KG1 (cell line): ENCODE results near the gene TKT.
A peak's percentile ranks its signal among the peaks of the same experiment; 100 is the strongest.

Source experiments
- DNase-seq: peaks from one replicate; lab custom pipeline; 2025; lab: John Stamatoyannopoulos, UW

The TKT gene

DNA sequence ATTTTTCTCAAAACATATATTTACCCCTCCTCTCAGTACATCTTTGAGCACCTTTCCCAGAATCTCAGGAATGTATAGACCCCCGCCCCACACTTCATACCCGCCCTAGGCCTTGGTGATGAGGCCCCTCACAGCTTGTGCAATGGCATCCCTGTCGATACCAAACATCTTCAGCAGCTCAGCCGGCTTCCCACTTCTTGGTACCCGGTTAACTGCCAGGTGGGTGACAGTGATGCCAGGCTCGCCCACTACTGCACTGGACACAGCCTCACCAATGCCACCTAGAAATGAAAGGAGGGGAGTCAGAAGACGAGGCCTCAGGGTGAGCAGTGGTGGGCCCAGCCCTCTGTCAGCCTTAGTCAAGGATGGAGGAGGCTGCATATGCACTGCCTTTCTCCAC lies 30.2 kb downstream of the TKT start:
- DNase-seq, result no peak

GRCh38 chr3:53225181-53225580 lies 30.6 kb downstream of the TKT start:
- DNase-seq, result no peak

- DNase-seq, result no peak
Observed at GRCh38 chr3:53224536-53224935, 31.3 kb downstream of the TKT start.

DNA sequence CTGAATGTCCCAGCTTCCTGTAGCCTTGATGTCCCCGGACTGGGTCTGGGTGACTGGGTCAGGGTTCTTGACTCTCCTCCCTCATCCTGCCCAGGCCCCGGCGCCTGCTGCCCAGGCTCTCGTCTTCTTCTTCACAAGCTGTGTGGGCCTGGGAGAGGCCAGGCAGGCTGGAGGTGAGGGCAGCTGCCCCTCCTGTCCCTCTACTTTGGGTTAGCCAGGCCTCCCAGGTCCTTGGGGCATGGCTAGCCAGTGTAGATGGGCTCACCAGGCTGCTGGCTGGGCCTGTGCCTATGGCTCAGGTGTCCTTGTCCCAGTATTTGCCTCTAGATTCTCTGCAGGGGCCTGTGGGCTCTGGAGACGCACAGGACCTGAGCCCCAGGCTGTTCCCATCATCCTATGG lies 31.8 kb downstream of the TKT start:
- DNase-seq, result no peak

DNA sequence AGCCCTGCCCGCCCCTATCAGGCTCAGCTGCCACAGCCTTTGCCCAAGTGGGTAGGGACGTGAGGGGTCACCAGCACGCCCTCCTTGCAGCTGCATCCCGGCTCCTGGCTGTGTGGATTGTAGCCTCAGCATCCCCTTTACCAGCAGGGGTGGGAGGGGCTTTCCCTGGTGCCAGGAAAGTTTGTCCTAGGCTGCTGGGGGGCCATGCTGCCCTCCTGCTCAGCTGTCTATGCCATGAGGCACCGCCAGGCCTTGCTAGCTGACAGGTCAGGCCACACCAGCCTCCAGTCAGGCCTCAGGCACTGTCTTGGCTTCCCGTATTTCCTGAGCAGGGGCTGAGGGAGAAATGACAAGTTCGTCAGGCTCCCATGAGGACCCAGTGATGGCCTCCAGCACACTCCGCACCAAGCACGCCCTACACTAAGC lies 32.3 kb downstream of the TKT start:
- DNase-seq, result no peak

GRCh38 chr3:53223025-53223424 lies 32.8 kb downstream of the TKT start:
- DNase-seq, result no peak

DNA sequence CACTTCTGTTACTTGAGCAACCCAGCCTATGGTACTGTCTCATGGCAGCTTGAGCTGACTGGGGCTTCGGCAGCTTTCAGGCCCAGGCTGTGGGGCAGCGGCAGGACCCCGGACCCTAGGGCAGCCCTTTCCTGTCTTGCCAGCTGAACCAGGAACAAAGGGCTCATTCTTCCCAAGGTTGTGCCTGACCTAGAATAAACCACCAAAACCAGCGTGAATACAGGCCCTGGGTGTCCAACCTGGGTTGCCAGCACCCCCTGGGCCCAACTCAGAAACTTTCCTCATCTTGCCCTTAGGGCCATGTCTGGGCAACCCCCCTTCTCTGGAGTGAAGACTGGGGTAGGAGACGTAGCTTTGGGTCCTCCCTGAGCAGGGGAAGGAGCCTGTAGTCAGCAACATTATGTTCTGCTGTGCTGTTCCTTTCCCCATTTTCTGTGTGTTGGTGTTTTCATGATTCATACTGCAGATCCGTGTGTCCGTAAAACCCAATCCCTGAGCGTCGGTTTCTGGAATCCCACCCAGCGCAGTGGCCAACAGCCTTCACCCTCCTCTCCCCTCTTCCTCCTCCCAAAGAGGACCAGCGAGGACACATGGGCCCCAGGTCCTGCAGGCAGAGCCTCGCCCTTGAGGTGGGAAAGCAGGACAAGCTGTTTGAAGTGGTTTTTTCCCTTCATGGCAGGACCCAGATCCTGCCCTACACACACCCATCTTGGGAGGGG lies 33.5 kb downstream of the TKT start:
- DNase-seq, result no peak

GRCh38 chr3:53221827-53222182 lies 34.0 kb downstream of the TKT start:
- DNase-seq, result no peak

DNA sequence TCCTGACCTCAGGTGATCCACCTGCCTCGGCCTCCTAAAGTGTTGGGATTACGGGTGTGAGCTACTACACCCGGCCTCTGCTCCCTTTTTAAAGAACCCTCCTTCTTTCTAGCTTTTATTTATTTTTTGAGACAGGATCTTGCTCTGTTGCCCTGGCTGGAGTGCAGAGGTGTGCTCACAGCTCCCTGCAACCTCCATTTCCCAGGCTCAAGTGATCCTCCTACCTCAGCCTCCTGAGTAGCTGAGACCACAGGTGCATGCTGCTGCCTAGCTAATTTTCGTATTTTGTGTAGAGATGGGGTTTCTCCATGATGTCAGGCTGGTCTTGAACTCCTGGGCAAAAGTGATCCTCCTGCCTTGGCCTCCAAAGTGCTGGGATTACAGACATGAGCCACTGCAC lies 34.5 kb downstream of the TKT start:
- DNase-seq, result no peak

GRCh38 chr3:53219895-53220483 lies 35.8 kb downstream of the TKT start:
- DNase-seq, result peak; percentile 79

- DNase-seq, result no peak
Observed at GRCh38 chr3:53218131-53218530, 37.7 kb downstream of the TKT start.

DNA sequence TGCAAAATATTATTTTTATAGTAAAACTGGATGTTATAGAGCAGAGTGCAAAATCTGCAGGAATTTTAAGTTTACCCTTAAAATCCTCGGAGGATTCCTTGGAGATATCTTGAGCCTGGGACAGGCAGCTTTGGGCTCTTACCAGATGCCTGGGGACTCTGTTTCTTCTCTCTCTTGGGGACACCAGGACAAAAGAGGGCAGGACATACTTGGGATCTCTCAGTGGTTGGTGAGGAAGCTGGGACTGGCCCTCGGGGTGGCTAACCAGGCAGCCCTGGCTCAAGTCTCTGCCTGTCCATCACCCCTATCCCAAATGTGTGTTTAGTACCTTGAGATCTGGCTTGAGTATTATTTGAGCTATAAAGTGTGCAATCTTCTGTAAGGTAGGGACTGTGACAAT lies 38.6 kb downstream of the TKT start:
- DNase-seq, result no peak

- DNase-seq, result no peak
Observed at GRCh38 chr3:53216723-53217122, 39.1 kb downstream of the TKT start.

GRCh38 chr3:53215816-53216215 lies 40.0 kb downstream of the TKT start:
- no peak for DNase-seq

- DNase-seq, result no peak
Observed at GRCh38 chr3:53213276-53213675, 42.5 kb downstream of the TKT start.

DNA sequence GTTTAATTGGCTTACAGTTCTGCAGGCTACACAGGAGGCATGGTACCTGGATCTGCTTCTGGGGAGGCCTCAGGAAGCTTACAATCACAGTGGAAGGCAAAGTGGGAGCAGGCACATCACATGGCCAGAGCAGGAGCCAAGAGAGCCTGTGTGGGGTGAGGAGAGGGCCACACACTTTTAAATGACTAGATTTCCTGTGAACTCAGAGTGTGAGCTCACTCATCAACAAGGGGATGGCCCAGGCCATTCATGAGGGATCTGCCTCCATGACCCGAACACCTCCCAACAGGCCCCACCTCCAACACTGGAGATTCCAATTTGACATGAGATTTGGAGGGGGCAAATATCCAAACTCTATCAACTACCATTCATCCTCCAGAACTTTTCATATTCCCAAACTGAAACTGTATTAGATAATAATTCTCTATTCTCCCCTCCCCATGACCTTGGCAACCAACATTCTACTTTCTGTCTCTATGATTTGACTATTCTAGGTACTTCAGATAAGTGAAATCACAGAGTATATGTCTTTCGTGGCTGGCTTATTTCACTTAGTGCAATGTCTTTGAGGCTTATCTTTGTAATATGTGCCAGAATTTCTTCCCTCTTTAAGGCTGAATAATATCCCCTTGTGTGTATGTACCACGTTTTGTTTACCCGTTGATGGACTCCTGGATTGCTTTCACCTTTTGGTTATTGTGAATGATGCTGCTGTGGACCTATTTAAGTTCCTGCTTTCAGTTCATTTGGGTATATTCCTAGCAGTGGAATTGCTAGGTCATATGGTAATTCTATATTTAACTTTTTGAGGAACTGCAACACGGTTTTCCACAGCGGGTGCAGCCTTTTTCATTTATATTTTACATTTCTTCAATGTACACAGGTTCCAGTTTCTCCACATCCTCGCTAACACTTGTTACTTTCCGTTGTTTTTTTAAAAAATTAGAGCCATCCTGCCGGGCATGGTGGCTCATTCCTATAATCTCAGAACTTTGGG lies 43.8 kb downstream of the TKT start:
- DNase-seq, result no peak

GRCh38 chr3:53202331-53203015 lies 53.3 kb downstream of the TKT start:
- DNase-seq, result no peak

DNA sequence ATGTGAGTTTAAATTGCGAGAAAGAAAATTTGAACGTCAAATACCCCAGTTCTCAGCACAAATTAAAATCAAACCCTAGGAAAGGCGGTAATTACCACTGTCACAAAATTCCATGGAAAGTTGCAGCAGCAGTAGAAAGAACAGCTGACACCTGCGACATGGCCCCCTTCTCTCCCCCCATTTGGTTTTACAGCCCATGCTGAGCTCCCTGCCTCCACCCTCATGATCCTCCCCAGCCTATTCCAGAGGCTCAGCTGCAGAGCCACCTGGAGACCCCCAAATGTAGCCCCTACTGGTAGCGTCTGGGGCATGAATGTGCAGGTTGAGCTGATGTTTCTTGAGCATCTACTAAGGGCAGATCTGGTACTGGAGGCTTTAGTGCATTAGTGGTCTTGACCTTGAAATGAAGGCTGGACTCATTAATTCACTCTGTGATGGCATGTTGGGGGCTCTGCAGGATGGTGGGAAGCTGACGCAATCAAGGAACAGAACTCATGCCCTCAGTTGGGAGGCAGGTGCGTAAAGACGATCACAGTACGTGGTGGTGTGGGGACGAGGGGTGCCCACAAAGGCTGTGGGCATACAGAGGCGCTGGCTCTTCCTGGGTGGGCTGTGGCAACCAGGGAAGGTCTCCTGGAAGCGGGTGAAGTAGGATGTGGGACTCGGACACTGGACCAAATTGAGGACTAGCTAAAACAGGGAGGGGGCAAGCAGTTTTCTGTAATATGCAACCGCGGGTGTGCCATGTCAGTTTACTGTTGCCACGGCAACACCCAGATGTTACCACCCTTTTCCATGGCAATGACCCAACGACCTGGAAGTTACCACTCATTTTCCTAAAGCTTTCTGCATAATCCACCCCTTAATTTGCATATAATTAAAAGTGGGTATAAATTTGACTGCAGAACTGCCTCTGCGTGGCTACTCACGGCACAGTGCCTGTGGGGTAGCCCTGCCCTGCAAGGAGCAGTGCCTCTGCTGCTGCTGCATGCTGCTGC lies 55.0 kb downstream of the TKT start:
- no peak for DNase-seq

- DNase-seq, result no peak
Observed at GRCh38 chr3:53199834-53200233, 56.0 kb downstream of the TKT start.

DNA sequence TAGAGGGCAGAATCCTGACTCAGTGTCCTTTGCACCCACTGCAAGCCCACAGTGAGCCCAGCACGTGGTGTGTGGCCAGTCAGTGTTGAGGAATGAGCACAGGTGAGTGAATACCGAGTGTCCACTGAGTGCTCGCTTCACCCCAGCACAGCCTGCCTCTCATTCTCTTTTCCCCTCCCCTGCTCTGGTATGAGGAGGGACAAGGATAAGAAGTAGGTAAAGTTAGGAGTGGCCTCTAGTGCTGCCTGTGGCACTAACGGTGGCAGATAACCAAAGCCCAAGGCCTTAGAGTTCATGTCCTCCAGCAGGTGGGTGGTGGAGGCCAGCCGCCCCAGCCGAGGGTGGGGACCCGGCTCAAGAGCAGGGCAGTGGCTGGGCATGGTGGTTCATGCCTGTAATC lies 56.8 kb downstream of the TKT start:
- DNase-seq, result no peak
